Upper lobe of right lung (tissue), 1 donor: Measurements from ENCODE around the gene RASSF4. TPM values are rescaled to one million over a fixed set of nuclear protein-coding genes. Genes with fewer than 3 reads are reported as not detected.

Source experiments
- ATAC-seq: fragments of 200-7000 bp; cut with Tn5 transposase; one replicate; pipeline ENCODE4 v1.9.1; 2020; ENCODE audit warnings: mild to moderate bottlenecking, moderate library complexity
- DNase-seq: peaks from one replicate; pipeline ENCODE4 v3.0.0-alpha.2; 2020
- H3K27ac ChIP-seq: fragments of 200-600 bp; one replicate; pipeline ENCODE4 v1.8.0; 2022
- H3K27me3 ChIP-seq: fragments of 200-600 bp; one replicate; pipeline ENCODE4 v1.8.0; 2022; ENCODE audit warnings: mild to moderate bottlenecking
- H3K36me3 ChIP-seq: fragments of 200-600 bp; one replicate; pipeline ENCODE4 v1.8.0; 2022
- H3K4me1 ChIP-seq: fragments of 200-600 bp; one replicate; pipeline ENCODE4 v1.8.0; 2022
- H3K4me3 ChIP-seq: fragments of 200-600 bp; one replicate; pipeline ENCODE4 v1.8.0; 2022; ENCODE audit warnings: mild to moderate bottlenecking
- H3K9me3 ChIP-seq: fragments of 200-600 bp; one replicate; pipeline ENCODE4 v1.8.0; 2022
- CTCF ChIP-seq: fragments of 200-600 bp; IDR thresholded peaks from one replicate; pipeline ENCODE4 v1.8.0; 2022; ENCODE audit warnings: antibody characterized with exemption
- intact Hi-C: fragments of 100-400 bp; cut with DNase I; formaldehyde crosslinking; loops from one replicate; pipeline ENCODE4 v1.11.0; 2022
- total RNA-seq: library from RNA; stranded (reverse); fragmentation: NEBNext Ultra II Directional; extraction: Animal tissue kit (Norgen Biotek cat#: 25700); gene quantifications from one replicate; pipeline ENCODE4 v1.2.1, GENCODE V29; 2021
- donor health status: DM: no; HTN: yes; CAD: no; lungs with severe emphysema.

RASSF4 gene
- total RNA-seq, 1 donor from 2014 or later: 40.9 TPM

- intact Hi-C loops: no loop called here
- no peak for DNase-seq
Observed at GRCh38 chr10:44921061-44921460, 38.5 kb upstream of the RASSF4 start.

DNA sequence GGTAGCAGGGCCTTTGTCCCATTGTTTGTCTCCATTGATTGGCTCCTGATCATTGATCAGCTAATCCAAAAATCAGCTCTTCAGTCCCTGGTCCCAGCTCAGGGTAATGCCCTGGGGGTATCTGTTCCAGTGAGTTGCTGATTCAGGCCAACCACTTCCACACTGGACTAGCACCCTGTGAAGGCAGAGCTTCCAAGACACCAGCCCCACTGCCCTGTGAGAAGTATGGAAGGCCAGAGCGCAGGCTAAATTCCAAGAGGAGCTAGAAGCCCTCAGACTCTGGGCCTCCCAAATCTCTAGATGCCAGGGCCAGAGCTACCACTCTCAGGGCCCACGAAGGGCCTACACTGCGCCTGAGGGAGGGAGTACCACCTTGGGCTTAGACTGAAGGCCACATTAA is 38.1 kb upstream of the RASSF4 start:
- Histone ChIP-seq H3K4me1 (no peaks in the 10 kb centered on the region), H3K27ac (no peak overlapping the region), H3K27me3 (no peaks in the 10 kb centered on the region), H3K9me3 (no peaks in the 10 kb centered on the region), H3K4me3 (no peak overlapping the region), H3K36me3 (no peaks in the 10 kb centered on the region)
- no peak for DNase-seq
- TF ChIP-seq CTCF: no peak
- ATAC-seq: no peak
- intact Hi-C loops: no loop called here

More at GRCh38 chr10:44921061-44921460, 38.5 kb upstream of the RASSF4 start:
- TF ChIP-seq CTCF: no peak
- Histone ChIP-seq H3K27ac (no peak overlapping the region), H3K36me3 (no peaks in the 10 kb centered on the region), H3K9me3 (no peaks in the 10 kb centered on the region), H3K4me1 (no peaks in the 10 kb centered on the region), H3K27me3 (no peaks in the 10 kb centered on the region), H3K4me3 (no peak overlapping the region)
- peak; percentile 8 for ATAC-seq

GRCh38 chr10:44922021-44922420 is 37.6 kb upstream of the RASSF4 start:
- intact Hi-C loops: no loop called here
- Histone ChIP-seq H3K27ac (no peak overlapping the region), H3K4me1 (no peaks in the 10 kb centered on the region), H3K27me3 (no peaks in the 10 kb centered on the region), H3K36me3 (no peaks in the 10 kb centered on the region), H3K9me3 (no peaks in the 10 kb centered on the region), H3K4me3 (no peak overlapping the region)
- ATAC-seq (no peak), DNase-seq (no peak)
- TF ChIP-seq CTCF: no peak

DNA sequence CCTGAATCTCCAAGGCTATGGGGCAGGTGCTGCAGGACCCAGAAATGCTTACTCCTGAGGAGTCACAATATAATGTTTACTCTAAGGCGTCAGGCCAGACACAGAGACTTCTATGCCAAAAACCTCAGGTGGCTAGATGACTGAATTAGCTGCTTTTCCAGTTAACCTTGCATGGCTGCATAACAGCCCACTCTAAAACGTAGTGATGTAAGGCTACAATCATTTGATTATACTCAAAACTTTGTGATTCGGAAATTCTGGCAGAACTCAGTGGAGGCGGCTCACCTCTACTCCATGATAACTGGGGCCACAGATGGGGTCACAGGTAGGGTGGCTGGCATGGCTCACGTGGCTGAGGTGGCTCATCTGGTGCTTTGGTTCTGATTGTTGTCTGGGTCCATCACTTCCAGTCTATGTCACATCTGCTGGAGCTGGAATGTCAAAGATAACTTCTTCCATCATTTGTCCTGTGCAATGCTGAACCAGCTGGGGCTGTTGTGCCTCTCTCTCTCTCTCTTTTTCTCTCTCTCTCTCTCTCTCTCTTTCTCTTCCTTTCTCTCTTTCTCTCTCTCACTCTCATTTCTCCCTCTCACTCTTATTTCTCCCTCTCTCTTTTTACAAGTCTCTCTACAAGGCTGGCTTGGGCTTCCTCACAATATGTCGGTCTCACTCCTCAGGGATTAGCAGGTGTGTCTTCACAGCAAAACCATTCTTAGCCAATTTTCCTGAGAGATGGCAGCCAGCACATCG is 36.6 kb upstream of the RASSF4 start:
- H3K27ac ChIP-seq: no peak overlapping the region

GRCh38 chr10:44923611-44924010 is 36.0 kb upstream of the RASSF4 start:
- no peaks in the 10 kb centered on the region for H3K36me3 ChIP-seq
- intact Hi-C loops: no loop called here
- ATAC-seq (no peak), DNase-seq (no peak)
- no peaks in the 10 kb centered on the region for H3K4me1 ChIP-seq
- H3K27ac ChIP-seq: no peak overlapping the region
- no peaks in the 10 kb centered on the region for H3K27me3 ChIP-seq
- TF ChIP-seq CTCF: no peak
- no peak overlapping the region for H3K4me3 ChIP-seq
- no peaks in the 10 kb centered on the region for H3K9me3 ChIP-seq

More for the DNA sequence above, 36.6 kb upstream of the RASSF4 start:
- no peak for ATAC-seq
- Histone ChIP-seq H3K4me1 (no peaks in the 10 kb centered on the region), H3K27me3 (no peaks in the 10 kb centered on the region), H3K36me3 (no peaks in the 10 kb centered on the region), H3K9me3 (no peaks in the 10 kb centered on the region), H3K4me3 (no peak overlapping the region)
- no peak for TF ChIP-seq CTCF
- DNase-seq: no peak
- intact Hi-C loops: no loop called here
